Measurements from ENCODE around the gene CCDC80. TPM values are rescaled to one million over a fixed set of nuclear protein-coding genes. Genes with fewer than 3 reads are reported as not detected.
A peak's percentile ranks its signal among the peaks of the same experiment; 100 is the strongest.

CCDC80 gene
- total RNA-seq, 3 donors from 2014 or later, result 5.9 to 58.7 (median 53.2) TPM

DNA sequence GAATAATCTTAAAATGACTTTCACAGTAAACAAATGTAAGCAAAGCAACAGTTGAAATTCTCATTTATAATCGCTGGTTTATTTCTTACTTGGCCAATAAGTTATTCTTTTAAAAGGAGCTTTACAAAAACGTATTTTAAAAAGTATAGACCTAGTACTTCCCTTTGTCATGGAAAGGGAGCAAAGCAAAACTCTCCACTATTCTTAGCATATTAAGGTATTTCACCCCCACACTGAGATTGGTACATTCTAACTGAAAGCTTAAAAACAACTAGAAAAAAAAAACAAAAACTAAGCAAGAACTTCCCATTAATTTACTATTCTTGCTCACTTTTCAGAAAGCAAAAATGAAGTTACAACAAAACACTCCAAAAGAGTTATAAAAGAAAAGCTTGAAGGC lies 80.6 kb downstream of the CCDC80 start:
- no peak overlapping the region for H3K4me3 ChIP-seq
- ATAC-seq (no peak), DNase-seq (no peak)
- intact Hi-C loops (cut with DNase I, micrococcal nuclease), result no loop called here
- TF ChIP-seq, protein P1, sequence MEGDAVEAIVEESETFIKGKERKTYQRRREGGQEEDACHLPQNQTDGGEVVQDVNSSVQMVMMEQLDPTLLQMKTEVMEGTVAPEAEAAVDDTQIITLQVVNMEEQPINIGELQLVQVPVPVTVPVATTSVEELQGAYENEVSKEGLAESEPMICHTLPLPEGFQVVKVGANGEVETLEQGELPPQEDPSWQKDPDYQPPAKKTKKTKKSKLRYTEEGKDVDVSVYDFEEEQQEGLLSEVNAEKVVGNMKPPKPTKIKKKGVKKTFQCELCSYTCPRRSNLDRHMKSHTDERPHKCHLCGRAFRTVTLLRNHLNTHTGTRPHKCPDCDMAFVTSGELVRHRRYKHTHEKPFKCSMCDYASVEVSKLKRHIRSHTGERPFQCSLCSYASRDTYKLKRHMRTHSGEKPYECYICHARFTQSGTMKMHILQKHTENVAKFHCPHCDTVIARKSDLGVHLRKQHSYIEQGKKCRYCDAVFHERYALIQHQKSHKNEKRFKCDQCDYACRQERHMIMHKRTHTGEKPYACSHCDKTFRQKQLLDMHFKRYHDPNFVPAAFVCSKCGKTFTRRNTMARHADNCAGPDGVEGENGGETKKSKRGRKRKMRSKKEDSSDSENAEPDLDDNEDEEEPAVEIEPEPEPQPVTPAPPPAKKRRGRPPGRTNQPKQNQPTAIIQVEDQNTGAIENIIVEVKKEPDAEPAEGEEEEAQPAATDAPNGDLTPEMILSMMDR (IDR thresholded peaks at IDR 0.05), result no peak
- no peaks in the 10 kb centered on the region for H3K9me3 ChIP-seq
- H3K36me3 ChIP-seq (ENCODE audit: low read depth), result peaks cover 6% of the 10 kb centered on the region
- H3K4me1 ChIP-seq (ENCODE audit: low read depth), result peaks cover 24% of the 10 kb centered on the region

DNA sequence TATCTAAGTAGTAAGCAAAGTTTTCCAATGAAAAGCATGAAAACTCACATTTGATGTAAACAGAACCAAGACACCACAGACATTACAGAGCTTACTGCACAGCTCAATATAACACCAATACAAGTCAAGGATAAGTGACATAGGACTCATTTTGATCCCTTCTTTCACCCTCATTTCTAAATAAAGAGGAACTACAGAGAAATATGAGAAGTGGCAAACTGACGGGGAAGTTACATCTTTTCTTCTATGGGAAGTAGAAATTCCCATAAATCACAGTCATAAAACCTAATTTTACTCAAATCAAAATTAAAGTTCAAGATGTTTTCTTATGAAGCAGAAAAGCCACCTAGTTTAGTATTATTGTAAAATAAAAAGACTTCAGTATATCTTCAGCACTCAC lies 83.0 kb downstream of the CCDC80 start:
- DNase-seq (no peak), ATAC-seq (no peak)
- Histone ChIP-seq H3K4me1 (ENCODE audit: low read depth) (peaks cover 25% of the 10 kb centered on the region), H3K9me3 (no peaks in the 10 kb centered on the region), H3K4me3 (no peak overlapping the region), H3K36me3 (ENCODE audit: low read depth) (peaks cover 6% of the 10 kb centered on the region)
- TF ChIP-seq, protein P1 (IDR thresholded peaks at IDR 0.05), result no peak
- intact Hi-C loops (cut with DNase I, micrococcal nuclease), result no loop called here

DNA sequence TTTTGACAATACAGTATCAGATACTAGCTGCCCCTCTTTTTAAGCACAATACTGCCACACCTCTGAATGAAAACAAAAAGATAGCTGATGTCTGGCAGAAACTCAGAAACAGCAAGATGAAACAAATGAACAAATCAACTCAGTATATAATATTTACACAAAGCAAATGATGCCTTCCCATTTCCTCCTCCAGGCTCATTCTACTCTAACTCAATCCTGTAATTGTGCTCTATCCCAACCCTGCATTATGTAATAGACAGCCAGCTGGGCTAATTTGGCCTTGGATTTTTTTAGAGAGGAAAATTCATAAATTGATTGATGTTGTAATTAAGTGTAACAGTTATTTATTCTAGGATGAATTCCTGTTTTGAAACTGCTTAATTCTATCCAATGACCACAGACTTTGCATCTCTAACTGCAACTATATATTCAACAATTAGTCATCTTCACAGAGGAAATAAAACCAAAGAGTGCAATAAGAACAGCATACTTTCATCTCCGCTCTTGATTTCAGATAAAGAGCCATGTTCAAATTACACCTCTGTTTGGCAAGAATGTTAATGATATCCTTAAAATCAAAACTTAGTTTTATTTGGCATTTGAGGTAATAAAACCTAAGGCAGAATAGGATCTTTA lies 85.3 kb downstream of the CCDC80 start:
- DNase-seq (no peak), ATAC-seq (peak; percentile 78)
- no peaks in the 10 kb centered on the region for H3K9me3 ChIP-seq
- peaks cover 25% of the 10 kb centered on the region for H3K4me1 ChIP-seq (ENCODE audit: low read depth)
- no peaks in the 10 kb centered on the region for H3K36me3 ChIP-seq (ENCODE audit: low read depth)
- TF ChIP-seq, protein P1 (IDR thresholded peaks at IDR 0.05), result no peak
- H3K4me3 ChIP-seq, result no peak overlapping the region
- intact Hi-C loops (cut with DNase I, micrococcal nuclease), result no loop called here

DNA sequence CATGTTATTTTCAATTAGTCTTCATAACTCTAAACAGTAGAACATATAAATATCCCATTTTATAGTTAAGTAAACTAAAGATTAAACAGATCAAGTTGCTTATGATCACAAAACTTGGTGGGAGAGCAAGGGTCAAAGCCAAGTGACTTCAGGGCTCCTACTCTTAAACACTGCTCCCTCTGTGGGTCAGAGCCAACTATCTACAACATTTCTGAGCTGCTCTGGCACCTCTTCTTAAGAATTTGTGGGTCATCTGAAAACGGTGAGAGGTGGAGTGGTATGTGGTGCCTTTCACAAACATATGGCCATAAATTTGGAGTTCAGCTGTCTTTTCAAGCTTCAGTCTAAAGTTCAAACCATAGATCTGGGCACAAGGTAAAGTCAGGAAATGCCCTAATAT lies 90.1 kb downstream of the CCDC80 start:
- TF ChIP-seq, protein P1 (IDR thresholded peaks at IDR 0.05), result no peak
- DNase-seq, result no peak
- peak; percentile 21 for ATAC-seq
- Histone ChIP-seq H3K4me1 (ENCODE audit: low read depth) (peaks cover 7% of the 10 kb centered on the region), H3K36me3 (ENCODE audit: low read depth) (no peaks in the 10 kb centered on the region), H3K9me3 (no peaks in the 10 kb centered on the region), H3K4me3 (no peak overlapping the region)
- intact Hi-C loops (cut with DNase I, micrococcal nuclease), result no loop called here

Other genes with a start within 250 kb of the CCDC80 start
- gene BTLA, start 141.7 kb downstream of the CCDC80 start, total RNA-seq, result 1 to 10 TPM in 2 of 3 donors, under 1 TPM in 1; 0.51 to 1.4 (median 1.4) TPM
- gene ATG3, start 79.2 kb downstream of the CCDC80 start, total RNA-seq, result 10 to 100 TPM; 44.1 to 60.0 (median 51.0) TPM
- gene SLC35A5, start 79.1 kb downstream of the CCDC80 start, total RNA-seq, result 10 to 100 TPM; 34.9 to 39.4 (median 36.3) TPM
- gene CD200R1L, start 205.7 kb upstream of the CCDC80 start, total RNA-seq, result not detected